Measurements from ENCODE around the gene SEC14L2.
A peak's percentile ranks its signal among the peaks of the same experiment; 100 is the strongest.

Gene SEC14L2

GRCh38 chr22:30386608-30386959, 10.2 kb upstream of the SEC14L2 start:
- H3K79me2 ChIP-seq (ENCODE audit: insufficient read depth, low read length) = no peaks in the 10 kb centered on the region
- H3K4me3 ChIP-seq (ENCODE audit: low read depth, low read length, poor library complexity, severe bottlenecking) = peak overlapping the region; percentile 52
- peaks cover 15% of the 10 kb centered on the region for H3K4me1 ChIP-seq (ENCODE audit: insufficient read depth, low read length, severe bottlenecking)
- peak overlapping the region; percentile 63 for H3K4me2 ChIP-seq (ENCODE audit: low read length)
- H3K9me2 ChIP-seq (ENCODE audit: low read depth, low read length) = no peaks in the 10 kb centered on the region
- H3K27me3 ChIP-seq (ENCODE audit: insufficient read depth, low read length) = no peaks in the 10 kb centered on the region; the same call in 1 of the 2 replicates
- no peak overlapping the region for H3K27ac ChIP-seq (ENCODE audit: low read depth, low read length, poor library complexity, severe bottlenecking)
- TF ChIP-seq EZH2 (IDR thresholded peaks at IDR 0.05; ENCODE audit: borderline replicate concordance, low read length) = no peak
- TF ChIP-seq, protein P1, sequence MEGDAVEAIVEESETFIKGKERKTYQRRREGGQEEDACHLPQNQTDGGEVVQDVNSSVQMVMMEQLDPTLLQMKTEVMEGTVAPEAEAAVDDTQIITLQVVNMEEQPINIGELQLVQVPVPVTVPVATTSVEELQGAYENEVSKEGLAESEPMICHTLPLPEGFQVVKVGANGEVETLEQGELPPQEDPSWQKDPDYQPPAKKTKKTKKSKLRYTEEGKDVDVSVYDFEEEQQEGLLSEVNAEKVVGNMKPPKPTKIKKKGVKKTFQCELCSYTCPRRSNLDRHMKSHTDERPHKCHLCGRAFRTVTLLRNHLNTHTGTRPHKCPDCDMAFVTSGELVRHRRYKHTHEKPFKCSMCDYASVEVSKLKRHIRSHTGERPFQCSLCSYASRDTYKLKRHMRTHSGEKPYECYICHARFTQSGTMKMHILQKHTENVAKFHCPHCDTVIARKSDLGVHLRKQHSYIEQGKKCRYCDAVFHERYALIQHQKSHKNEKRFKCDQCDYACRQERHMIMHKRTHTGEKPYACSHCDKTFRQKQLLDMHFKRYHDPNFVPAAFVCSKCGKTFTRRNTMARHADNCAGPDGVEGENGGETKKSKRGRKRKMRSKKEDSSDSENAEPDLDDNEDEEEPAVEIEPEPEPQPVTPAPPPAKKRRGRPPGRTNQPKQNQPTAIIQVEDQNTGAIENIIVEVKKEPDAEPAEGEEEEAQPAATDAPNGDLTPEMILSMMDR (IDR thresholded peaks at IDR 0.05; ENCODE audit: low read length) = no peak
- peak overlapping the region; percentile 50; the same call in 1 of the 2 replicates for H3K9ac ChIP-seq (ENCODE audit: low read length)
- no peaks in the 10 kb centered on the region for H4K20me1 ChIP-seq (ENCODE audit: insufficient read depth, low read length)
- H3F3A ChIP-seq (ENCODE audit: insufficient read depth, low read length) = no peaks in the 10 kb centered on the region
- peaks cover 7% of the 10 kb centered on the region for H3K9me3 ChIP-seq (ENCODE audit: low read length)
- no peak overlapping the region for H2AFZ ChIP-seq (ENCODE audit: low read length)
- H3K36me3 ChIP-seq (ENCODE audit: insufficient read depth, low read length) = peaks cover 6% of the 10 kb centered on the region; the same call in 1 of the 2 replicates

GRCh38 chr22:30386960-30387827, 9.6 kb upstream of the SEC14L2 start, which contains the start of gene RNF215:
TSS of gene RNF215 (minus strand) at chr22:30387411. CDS start at chr22:30387313, 98 bp downstream.
- Histone ChIP-seq H3K4me2 (ENCODE audit: low read length) (peak within 1 kb of the TSS; percentile 68), H3F3A (ENCODE audit: insufficient read depth, low read length) (no peaks in the 10 kb centered on the region), H3K79me2 (ENCODE audit: insufficient read depth, low read length) (no peaks in the 10 kb centered on the region), H3K36me3 (ENCODE audit: insufficient read depth, low read length) (peaks cover 6% of the 10 kb centered on the region; the same call in 1 of the 2 replicates), H3K9me3 (ENCODE audit: low read length) (peaks cover 7% of the 10 kb centered on the region), H3K9me2 (ENCODE audit: low read depth, low read length) (no peaks in the 10 kb centered on the region), H3K4me3 (ENCODE audit: low read depth, low read length, poor library complexity, severe bottlenecking) (peak within 1 kb of the TSS; percentile 52), H3K4me1 (ENCODE audit: insufficient read depth, low read length, severe bottlenecking) (peaks cover 20% of the 10 kb centered on the region), H3K27ac (ENCODE audit: low read depth, low read length, poor library complexity, severe bottlenecking) (no peak within 1 kb of the TSS), H4K20me1 (ENCODE audit: insufficient read depth, low read length) (no peaks in the 10 kb centered on the region), H3K9ac (ENCODE audit: low read length) (peak within 1 kb of the TSS; percentile 50; the same call in 1 of the 2 replicates), H3K27me3 (ENCODE audit: insufficient read depth, low read length) (no peaks in the 10 kb centered on the region; the same call in 1 of the 2 replicates), H2AFZ (ENCODE audit: low read length) (0 out of 2 replicates have a peak within 1 kb of the TSS, but pooled peaks have one; percentile 63)
- no peak for TF ChIP-seq EZH2 (IDR thresholded peaks at IDR 0.05; ENCODE audit: borderline replicate concordance, low read length)
- TF ChIP-seq, protein P1 (IDR thresholded peaks at IDR 0.05; ENCODE audit: low read length) = peak; percentile 77

- H2AFZ ChIP-seq (ENCODE audit: low read length) = no peak overlapping the region
- peak overlapping the region; percentile 26; the same call in 1 of the 2 replicates for H3K4me2 ChIP-seq (ENCODE audit: low read length)
- peaks cover 7% of the 10 kb centered on the region for H3K9me3 ChIP-seq (ENCODE audit: low read length)
- no peaks in the 10 kb centered on the region for H3F3A ChIP-seq (ENCODE audit: insufficient read depth, low read length)
- no peaks in the 10 kb centered on the region for H4K20me1 ChIP-seq (ENCODE audit: insufficient read depth, low read length)
- peak overlapping the region; percentile 37; the same call in 1 of the 2 replicates for H3K9ac ChIP-seq (ENCODE audit: low read length)
- no peaks in the 10 kb centered on the region; the same call in 1 of the 2 replicates for H3K27me3 ChIP-seq (ENCODE audit: insufficient read depth, low read length)
- no peaks in the 10 kb centered on the region for H3K9me2 ChIP-seq (ENCODE audit: low read depth, low read length)
- peak overlapping the region; percentile 64 for H3K27ac ChIP-seq (ENCODE audit: low read depth, low read length, poor library complexity, severe bottlenecking)
- no peak overlapping the region for H3K4me3 ChIP-seq (ENCODE audit: low read depth, low read length, poor library complexity, severe bottlenecking)
- TF ChIP-seq, protein P1 (IDR thresholded peaks at IDR 0.05; ENCODE audit: low read length) = peak; percentile 90
- no peak for TF ChIP-seq EZH2 (IDR thresholded peaks at IDR 0.05; ENCODE audit: borderline replicate concordance, low read length)
- peaks cover 33% of the 10 kb centered on the region for H3K4me1 ChIP-seq (ENCODE audit: insufficient read depth, low read length, severe bottlenecking)
- no peaks in the 10 kb centered on the region for H3K79me2 ChIP-seq (ENCODE audit: insufficient read depth, low read length)
- peaks cover 6% of the 10 kb centered on the region; the same call in 1 of the 2 replicates for H3K36me3 ChIP-seq (ENCODE audit: insufficient read depth, low read length)
These were observed 5.7 kb upstream of the SEC14L2 start for GRCh38 chr22:30390974-30391691.
